H9 (cell line): ENCODE results near the gene RANBP3. TPM values are rescaled to one million over a fixed set of nuclear protein-coding genes. Genes with fewer than 3 reads are reported as not detected.

Source experiments
- DNase-seq: peaks from one replicate; pipeline ENCODE4 v3.0.0-alpha.2; 2017
- H2AFZ ChIP-seq: one replicate; pipeline ENCODE4 v1.6.1; 2013; ENCODE audit warnings: mild to moderate bottlenecking, low read length, control low read depth, moderate library complexity
- H2AK5ac ChIP-seq: 2 replicates; pipeline ENCODE4 v1.6.1; 2013; ENCODE audit warnings: low read length, control low read depth, mixed read lengths; ENCODE audit not compliant: insufficient read length
- H2BK120ac ChIP-seq: one replicate; pipeline ENCODE4 v1.6.1; 2013; ENCODE audit warnings: low read depth, mild to moderate bottlenecking, low read length, control low read depth, inconsistent platforms; ENCODE audit not compliant: poor library complexity, severe bottlenecking
- H2BK12ac ChIP-seq: 2 replicates; pipeline ENCODE4 v1.6.1; 2013; ENCODE audit warnings: low read length, control low read depth, mixed read lengths, low read depth; ENCODE audit not compliant: insufficient read length
- H2BK15ac ChIP-seq: 2 replicates; pipeline ENCODE4 v1.6.1; 2013; ENCODE audit warnings: low read depth, low read length, control low read depth
- H2BK20ac ChIP-seq: one replicate; pipeline ENCODE4 v1.6.1; 2013; ENCODE audit warnings: low read depth, mild to moderate bottlenecking, low read length, control low read depth, inconsistent platforms; ENCODE audit not compliant: poor library complexity, severe bottlenecking
- H2BK5ac ChIP-seq: 2 replicates; pipeline ENCODE4 v1.6.1; 2013; ENCODE audit warnings: low read length, control low read depth, mixed read lengths; ENCODE audit not compliant: insufficient read length
- H3K14ac ChIP-seq: 2 replicates; pipeline ENCODE4 v1.6.1; 2013; ENCODE audit warnings: low read length, control low read depth; ENCODE audit not compliant: insufficient read depth
- H3K18ac ChIP-seq: 2 replicates; pipeline ENCODE4 v1.6.1; 2013; ENCODE audit warnings: low read depth, mild to moderate bottlenecking, mixed read lengths, low read length, control low read depth; ENCODE audit not compliant: insufficient read length
- H3K23ac ChIP-seq: 2 replicates; pipeline ENCODE4 v1.6.1; 2013; ENCODE audit warnings: low read length, control low read depth, mixed read lengths, low read depth; ENCODE audit not compliant: insufficient read length
- H3K23me2 ChIP-seq: 2 replicates; pipeline ENCODE4 v1.6.1; 2013; ENCODE audit warnings: low read depth, mild to moderate bottlenecking, mixed read lengths, low read length, control low read depth; ENCODE audit not compliant: insufficient read length, poor library complexity, severe bottlenecking
- H3K27ac ChIP-seq: 2 replicates; pipeline ENCODE4 v1.5.1; 2013; ENCODE audit warnings: low read length, control low read depth, mixed read lengths, low read depth; ENCODE audit not compliant: insufficient read length
- H3K27me3 ChIP-seq: 2 replicates; pipeline ENCODE4 v1.6.1; 2013; ENCODE audit warnings: low read length, control low read depth, inconsistent platforms; ENCODE audit not compliant: insufficient read depth
- H3K4ac ChIP-seq: 2 replicates; pipeline ENCODE4 v1.6.1; 2013; ENCODE audit warnings: low read depth, mild to moderate bottlenecking, control low read depth, inconsistent platforms, low read length, moderate library complexity
- H3K4me1 ChIP-seq: 2 replicates; pipeline ENCODE4 v1.6.1; 2013; ENCODE audit warnings: low read length, control low read depth, inconsistent platforms; ENCODE audit not compliant: insufficient read depth
- H3K4me2 ChIP-seq: 2 replicates; pipeline ENCODE4 v1.6.1; 2013; ENCODE audit warnings: low read length, control low read depth, mixed read lengths; ENCODE audit not compliant: insufficient read length, insufficient read depth
- H3K56ac ChIP-seq: 2 replicates; pipeline ENCODE4 v1.6.1; 2013; ENCODE audit warnings: low read depth, mild to moderate bottlenecking, mixed read lengths, low read length, control low read depth; ENCODE audit not compliant: insufficient read length
- H3K79me1 ChIP-seq: 2 replicates; pipeline ENCODE4 v1.6.1; 2013; ENCODE audit warnings: low read depth, mild to moderate bottlenecking, moderate library complexity, low read length, control low read depth, inconsistent platforms; ENCODE audit not compliant: insufficient read depth, poor library complexity, severe bottlenecking
- H3K79me2 ChIP-seq: 2 replicates; pipeline ENCODE4 v1.6.1; 2013; ENCODE audit warnings: low read length, control low read depth, inconsistent platforms; ENCODE audit not compliant: insufficient read depth
- H3K9ac ChIP-seq: 2 replicates; pipeline ENCODE4 v1.6.1; 2013; ENCODE audit warnings: low read length, control low read depth, mixed read lengths; ENCODE audit not compliant: insufficient read length; ENCODE audit errors: extremely low read depth
- H3K9me3 ChIP-seq: one replicate; pipeline ENCODE4 v1.6.1; 2013; ENCODE audit warnings: low read depth, low read length, inconsistent platforms; ENCODE audit not compliant: control insufficient read depth
- H3T11ph ChIP-seq: one replicate; pipeline ENCODE4 v1.6.1; 2013; ENCODE audit warnings: mild to moderate bottlenecking, low read length, control low read depth, inconsistent platforms
- H4K20me1 ChIP-seq: one replicate; pipeline ENCODE4 v1.6.1; 2013; ENCODE audit not compliant: control insufficient read depth, insufficient read length, insufficient read depth
- H4K5ac ChIP-seq: 2 replicates; pipeline ENCODE4 v1.6.1; 2013; ENCODE audit warnings: low read depth, mild to moderate bottlenecking, mixed read lengths, low read length, control low read depth; ENCODE audit not compliant: insufficient read length
- H4K8ac ChIP-seq: replicated peaks from 2 replicates; pipeline ENCODE4 v1.6.1; 2013; ENCODE audit warnings: low read length, control low read depth, mixed read lengths, low read depth; ENCODE audit not compliant: insufficient read length
- H4K91ac ChIP-seq: 2 replicates; pipeline ENCODE4 v1.6.1; 2013; ENCODE audit warnings: low read depth, mild to moderate bottlenecking, moderate library complexity, mixed read lengths, low read length, control low read depth; ENCODE audit not compliant: insufficient read length
- H3K27ac Mint-ChIP-seq, 3 experiments: 2 replicates in 2 of 3; 3 replicates in 1 of 3; pipeline ENCODE4 v1.8.0; 2020 to 2021; ENCODE audit warnings: mixed read lengths in 3 of 3, mild to moderate bottlenecking in 1 of 3, moderate library complexity in 1 of 3
- H3K27me3 Mint-ChIP-seq: 2 replicates; pipeline ENCODE4 v1.8.0; 2021; ENCODE audit warnings: low read depth, mild to moderate bottlenecking, moderate library complexity, mixed read lengths
- H3K36me3 Mint-ChIP-seq, 3 experiments: 2 replicates in 2 of 3; 3 replicates in 1 of 3; pipeline ENCODE4 v1.8.0; 2020 to 2021; ENCODE audit warnings: low read depth in 3 of 3, mixed read lengths in 3 of 3; ENCODE audit not compliant: insufficient read depth in 1 of 3
- H3K4me1 Mint-ChIP-seq, 2 experiments: 2 replicates each; pipeline ENCODE4 v1.8.0; 2020; ENCODE audit warnings: mixed read lengths in 2 of 2
- H3K4me3 Mint-ChIP-seq, 2 experiments: 2 replicates in 1 of 2; 3 replicates in 1 of 2; pipeline ENCODE4 v1.8.0; 2020 to 2021; ENCODE audit warnings: mild to moderate bottlenecking in 2 of 2, mixed read lengths in 2 of 2, moderate library complexity in 1 of 2
- H3K9me3 Mint-ChIP-seq, 2 experiments: 2 replicates in 1 of 2; 3 replicates in 1 of 2; pipeline ENCODE4 v1.8.0; 2020; ENCODE audit warnings: mild to moderate bottlenecking in 2 of 2, mixed read lengths in 2 of 2, moderate library complexity in 1 of 2
- WGBS: extraction: QIAGEN DNeasy Blood & Tissue Kit; methylation state at CpG from one replicate; pipeline ENCODE4 v1.1.7; 2013; ENCODE audit warnings: missing lambda C conversion rate, low lambda C conversion rate, mixed read lengths; ENCODE audit not compliant: insufficient read length; ENCODE audit errors: extremely low coverage; 5-methylcytosine and 5-hydroxymethylcytosine counted together
- total RNA-seq: library from RNA; stranded (reverse); gene quantifications from 2 replicates; pipeline ENCODE4 v1.2.1, GENCODE V29; 2021
- TF ChIP-seq, protein P1 (sequence below): fragments of 200-600 bp; sonication (generic); conservative IDR thresholded peaks from 3 replicates; pipeline ENCODE4 v1.8.0; 2021; ENCODE audit warnings: antibody characterized with exemption, mild to moderate bottlenecking

The RANBP3 gene
- total RNA-seq, 1 experiment from 2014 or later, result 86.5 TPM

DNA sequence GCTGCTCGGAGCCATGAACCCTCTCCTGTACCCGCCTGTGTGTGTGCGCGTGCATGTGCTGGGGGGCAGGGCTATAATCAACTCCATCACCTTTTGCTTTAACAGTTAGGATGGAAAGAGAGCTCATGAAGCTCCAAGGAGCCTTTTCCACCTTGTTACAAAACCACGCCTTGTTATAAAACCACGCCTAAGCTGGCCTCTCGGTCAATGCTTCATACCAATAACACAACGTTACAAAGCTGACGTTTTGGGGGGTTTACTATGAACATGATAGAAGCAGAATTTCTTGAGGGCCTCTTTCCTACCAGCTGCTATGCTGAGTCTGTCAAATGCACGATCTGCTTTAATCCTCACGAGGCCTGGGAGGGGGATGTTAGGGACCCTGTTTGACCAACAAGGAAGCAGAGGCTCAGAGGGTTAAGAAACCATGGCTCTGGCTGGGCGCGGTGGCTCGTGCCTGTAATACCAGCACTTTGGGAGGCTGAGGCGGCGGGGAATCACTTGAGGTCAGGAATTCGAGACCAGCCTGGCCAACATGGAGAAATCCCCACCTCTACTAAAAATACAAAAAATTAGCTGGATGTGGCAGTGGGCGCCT is 52.0 kb downstream of the RANBP3 start:
- H3K14ac ChIP-seq, result no peak overlapping the region
- H3K4ac ChIP-seq, result no peak overlapping the region
- no peak overlapping the region for H3K56ac ChIP-seq
- WGBS, result no CpG with 5 or more reads among the region's 18 CpGs
- H3K9ac ChIP-seq, result no peak overlapping the region
- Mint-ChIP-seq H3K36me3 (peaks cover 44 to 95% (median 84%) of the 10 kb centered on the region in 3 experiments), H3K9me3 (no peaks in the 10 kb centered on the region), H3K4me1 (no peaks in the 10 kb centered on the region), H3K4me3 (no peak overlapping the region), H3K27me3 (no peaks in the 10 kb centered on the region), H3K27ac (no peak overlapping the region)
- TF ChIP-seq, protein P1, sequence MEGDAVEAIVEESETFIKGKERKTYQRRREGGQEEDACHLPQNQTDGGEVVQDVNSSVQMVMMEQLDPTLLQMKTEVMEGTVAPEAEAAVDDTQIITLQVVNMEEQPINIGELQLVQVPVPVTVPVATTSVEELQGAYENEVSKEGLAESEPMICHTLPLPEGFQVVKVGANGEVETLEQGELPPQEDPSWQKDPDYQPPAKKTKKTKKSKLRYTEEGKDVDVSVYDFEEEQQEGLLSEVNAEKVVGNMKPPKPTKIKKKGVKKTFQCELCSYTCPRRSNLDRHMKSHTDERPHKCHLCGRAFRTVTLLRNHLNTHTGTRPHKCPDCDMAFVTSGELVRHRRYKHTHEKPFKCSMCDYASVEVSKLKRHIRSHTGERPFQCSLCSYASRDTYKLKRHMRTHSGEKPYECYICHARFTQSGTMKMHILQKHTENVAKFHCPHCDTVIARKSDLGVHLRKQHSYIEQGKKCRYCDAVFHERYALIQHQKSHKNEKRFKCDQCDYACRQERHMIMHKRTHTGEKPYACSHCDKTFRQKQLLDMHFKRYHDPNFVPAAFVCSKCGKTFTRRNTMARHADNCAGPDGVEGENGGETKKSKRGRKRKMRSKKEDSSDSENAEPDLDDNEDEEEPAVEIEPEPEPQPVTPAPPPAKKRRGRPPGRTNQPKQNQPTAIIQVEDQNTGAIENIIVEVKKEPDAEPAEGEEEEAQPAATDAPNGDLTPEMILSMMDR, result no peak
- no peak overlapping the region for H3T11ph ChIP-seq
- no peak overlapping the region for H2BK5ac ChIP-seq
- no peaks in the 10 kb centered on the region for H3K27me3 ChIP-seq
- no peak overlapping the region for H2BK15ac ChIP-seq
- H3K27ac ChIP-seq, result no peak overlapping the region
- H3K4me1 ChIP-seq, result no peaks in the 10 kb centered on the region
- no peaks in the 10 kb centered on the region for H3K79me1 ChIP-seq
- H3K79me2 ChIP-seq, result no peaks in the 10 kb centered on the region
- H3K18ac ChIP-seq, result no peak overlapping the region
- no peak for DNase-seq
- no peak overlapping the region for H4K5ac ChIP-seq
- no peak overlapping the region for H4K91ac ChIP-seq
- H4K8ac ChIP-seq, result no peak overlapping the region
- H3K4me2 ChIP-seq, result no peak overlapping the region
- H4K20me1 ChIP-seq, result peaks cover 3% of the 10 kb centered on the region
- H2BK12ac ChIP-seq, result no peak overlapping the region
- H2AK5ac ChIP-seq, result no peak overlapping the region
- H2AFZ ChIP-seq, result no peak overlapping the region
- H2BK20ac ChIP-seq, result no peak overlapping the region
- no peaks in the 10 kb centered on the region for H3K9me3 ChIP-seq
- no peak overlapping the region for H3K23ac ChIP-seq
- H3K23me2 ChIP-seq, result no peaks in the 10 kb centered on the region
- no peak overlapping the region for H2BK120ac ChIP-seq
